A673 (cell line): ENCODE data around the gene APBB3. TPM values are rescaled to one million over a fixed set of nuclear protein-coding genes. Genes with fewer than 3 reads are reported as not detected.

Source experiments
- Bru-seq: library from RNA; stranded (reverse); fragments of 400-500 nt; gene quantifications from one replicate; lab custom pipeline; 2021; lab: Mats Ljungman, UMichigan
- BruChase-seq, 2 experiments: library from RNA; stranded (reverse); fragments of 400-500 nt; gene quantifications; one replicate each; lab custom pipeline; 2021; lab: Mats Ljungman, UMichigan
- BruUV-seq: library from RNA; stranded (reverse); fragments of 400-500 nt; replicated peaks from 2 replicates; lab custom pipeline; 2021; lab: Mats Ljungman, UMichigan
- CTCF ChIA-PET: fragments of 300-600 bp; sonication (Branson Sonifier 250); formaldehyde crosslinking; loops from one replicate; lab custom pipeline; 2022; ENCODE audit warnings: antibody characterized with exemption; lab: Charles Lee
- POLR2A ChIA-PET: fragments of 300-600 bp; sonication (Branson Sonifier 250); formaldehyde crosslinking; loops from one replicate; lab custom pipeline; 2022; ENCODE audit warnings: antibody characterized with exemption; ENCODE audit not compliant: low non-redundant PET; lab: Charles Lee
- DNase-seq: peaks from one replicate; pipeline ENCODE4 v3.0.0-alpha.2; 2015; ENCODE audit warnings: low spot score
- H3K27ac ChIP-seq: fragments of 200-600 bp; sonication (generic); 2 replicates; pipeline ENCODE4 v1.5.1; 2016; ENCODE audit warnings: mixed run types, low read depth, mild to moderate bottlenecking, mixed read lengths, antibody characterized with exemption, low read length; ENCODE audit not compliant: poor library complexity, severe bottlenecking
- H3K27me3 ChIP-seq: fragments of 200-600 bp; sonication (generic); replicated peaks from 2 replicates; pipeline ENCODE4 v1.6.1; 2017; ENCODE audit warnings: mixed run types, low read depth, mild to moderate bottlenecking, mixed read lengths, antibody characterized with exemption, low read length; ENCODE audit not compliant: insufficient read depth, poor library complexity
- H3K36me3 ChIP-seq: fragments of 200-600 bp; sonication (generic); 2 replicates; pipeline ENCODE4 v1.6.1; 2016; ENCODE audit warnings: mixed run types, mild to moderate bottlenecking, mixed read lengths, antibody characterized with exemption, low read length; ENCODE audit not compliant: insufficient read depth, poor library complexity, severe bottlenecking
- H3K4me1 ChIP-seq: fragments of 200-600 bp; sonication (generic); 2 replicates; pipeline ENCODE4 v1.6.1; 2017; ENCODE audit warnings: mixed run types, mild to moderate bottlenecking, mixed read lengths, antibody characterized with exemption, low read length; ENCODE audit not compliant: insufficient read depth, poor library complexity, severe bottlenecking
- H3K4me3 ChIP-seq: fragments of 200-600 bp; sonication (generic); 2 replicates; pipeline ENCODE4 v1.5.1; 2016; ENCODE audit warnings: low read depth, mixed run types, mild to moderate bottlenecking, mixed read lengths, low read length; ENCODE audit not compliant: poor library complexity, severe bottlenecking
- H3K9me3 ChIP-seq: fragments of 200-600 bp; sonication (generic); 2 replicates; pipeline ENCODE4 v1.6.1; 2016; ENCODE audit warnings: mixed run types, low read depth, mild to moderate bottlenecking, mixed read lengths, antibody characterized with exemption, low read length; ENCODE audit not compliant: poor library complexity, severe bottlenecking
- EZH2 ChIP-seq: fragments of 200-600 bp; sonication (generic); IDR thresholded peaks from 2 replicates; pipeline ENCODE4 v1.6.1; 2017; ENCODE audit warnings: borderline replicate concordance, low read depth, mild to moderate bottlenecking, mixed read lengths, antibody characterized with exemption, low read length; ENCODE audit not compliant: poor library complexity, severe bottlenecking
- intact Hi-C: fragments of 100-400 bp; cut with micrococcal nuclease; formaldehyde crosslinking; loops from one replicate; pipeline ENCODE4 v1.10.0; 2022; ENCODE audit not compliant: unreplicated experiment
- long read RNA-seq: library from polyadenylated mRNA; stranded (forward); transcript quantifications from one replicate; pipeline ENCODE4 v2.0.0, GENCODE V29; 2022
- total RNA-seq: library from RNA; stranded (reverse); gene quantifications from 2 replicates; pipeline ENCODE4 v1.2.3, GENCODE V29; 2021
- TF ChIP-seq, protein P1 (sequence below): fragments of 300-800, 200-600 bp; sonication (generic); conservative IDR thresholded peaks from 2 replicates; pipeline ENCODE4 v1.5.1; 2017; ENCODE audit warnings: low read depth, mild to moderate bottlenecking, antibody characterized with exemption, low read length, moderate library complexity, mixed read lengths

Gene APBB3, protein sequence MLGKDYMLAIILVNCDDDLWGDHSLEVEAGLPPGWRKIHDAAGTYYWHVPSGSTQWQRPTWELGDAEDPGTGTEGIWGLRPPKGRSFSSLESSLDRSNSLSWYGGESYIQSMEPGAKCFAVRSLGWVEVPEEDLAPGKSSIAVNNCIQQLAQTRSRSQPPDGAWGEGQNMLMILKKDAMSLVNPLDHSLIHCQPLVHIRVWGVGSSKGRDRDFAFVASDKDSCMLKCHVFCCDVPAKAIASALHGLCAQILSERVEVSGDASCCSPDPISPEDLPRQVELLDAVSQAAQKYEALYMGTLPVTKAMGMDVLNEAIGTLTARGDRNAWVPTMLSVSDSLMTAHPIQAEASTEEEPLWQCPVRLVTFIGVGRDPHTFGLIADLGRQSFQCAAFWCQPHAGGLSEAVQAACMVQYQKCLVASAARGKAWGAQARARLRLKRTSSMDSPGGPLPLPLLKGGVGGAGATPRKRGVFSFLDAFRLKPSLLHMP
- total RNA-seq = 27.8 and 30.2 TPM in 2 replicates
- percentile 68 among the genes with signal in this experiment for Bru-seq, nascent RNA
- percentile 77 among the genes with signal in this experiment for BruChase-seq, experiment 1, labeled RNA remaining after a 2-hour chase
- BruChase-seq, experiment 2, labeled RNA remaining after a 6-hour chase = percentile 70 among the genes with signal in this experiment
- long read RNA-seq, partial matches to known transcripts = 5 of 35 reads
- long read RNA-seq, other reads (novel, unspliced or antisense) = 25 of 35 reads

DNA sequence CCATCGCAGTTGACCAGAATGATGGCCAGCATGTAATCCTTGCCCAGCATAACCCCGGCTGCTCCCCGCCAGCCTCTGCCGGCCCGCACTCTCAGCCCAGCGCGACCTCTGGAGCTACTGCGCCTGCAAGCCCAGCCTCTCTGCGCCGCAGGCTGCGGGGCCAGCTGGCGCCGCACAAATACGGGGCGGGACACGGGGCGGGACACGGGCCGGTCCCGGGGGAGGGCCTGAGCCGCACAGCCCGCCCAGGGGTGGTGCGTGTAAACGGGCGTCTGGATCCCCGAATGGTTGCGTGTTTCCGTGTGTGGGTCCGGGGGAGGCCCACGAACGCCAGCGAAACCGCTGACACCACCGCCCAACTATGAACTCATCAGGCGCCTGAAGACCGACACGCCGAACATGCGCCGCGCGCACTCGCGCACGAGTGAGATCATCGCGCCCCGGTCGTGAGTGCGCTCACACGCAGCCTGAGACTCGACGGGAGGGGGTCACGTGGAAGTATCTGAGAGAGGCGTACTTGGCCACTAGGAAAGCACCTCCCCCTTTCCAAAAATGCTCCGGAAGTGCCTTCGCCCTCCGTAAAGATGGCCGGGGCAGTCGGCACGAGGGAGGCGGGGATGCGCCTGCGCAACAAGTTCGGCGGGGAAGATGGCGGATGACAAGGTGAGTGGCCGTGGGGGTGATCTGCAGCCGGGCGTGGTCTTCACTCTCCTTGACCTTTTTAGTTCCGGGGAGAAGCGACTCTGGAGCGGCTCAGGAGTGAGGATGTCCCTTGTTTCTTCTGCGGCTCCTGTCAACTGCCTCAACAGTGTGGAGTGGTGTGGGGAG lies at the start of gene APBB3, which contains the start of gene SLC35A4:
Gene APBB3 (minus strand): TSS at position 403 of the 828 bp plus-strand sequence. CDS start 353 bp downstream, at position 50.
Gene SLC35A4 (plus strand): TSS at position 633 of the 828 bp plus-strand sequence. CDS start 2,342 bp downstream, outside the sequence.
- POLR2A ChIA-PET = interaction anchor here (0.6 kb wide), 2 partner anchors 160 to 561 kb away, joined by 4 to 15 read pairs; no protein-coding TSS in a partner anchor
- H3K27ac ChIP-seq = peak within 1 kb of the TSS; percentile 92

DNA sequence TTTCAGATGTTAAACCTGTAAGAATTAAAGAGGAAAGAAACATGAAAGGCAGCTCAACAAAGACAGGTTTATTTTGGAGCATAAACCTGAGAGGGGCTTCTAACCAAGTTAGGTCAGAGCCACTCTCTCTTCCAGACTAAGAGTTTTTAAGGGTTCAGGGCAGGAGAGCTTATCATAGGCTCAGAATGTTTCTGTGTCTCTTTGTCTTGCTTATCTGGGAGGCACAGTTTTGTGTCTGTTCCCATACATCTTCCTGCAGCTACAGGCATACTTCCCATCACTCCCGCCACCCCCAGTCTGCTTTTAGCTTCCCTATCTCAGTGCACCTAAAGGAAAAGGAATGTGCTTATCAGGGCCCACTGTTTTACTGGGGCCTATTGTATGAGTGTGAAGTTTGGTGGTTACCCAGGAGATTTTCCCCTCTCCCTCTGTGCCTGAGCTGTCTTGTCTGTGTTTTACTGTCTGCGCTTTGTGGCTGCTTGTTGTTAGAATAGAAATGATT lies 46.7 kb upstream of the APBB3 start:
- H3K4me1 ChIP-seq = no peaks in the 10 kb centered on the region
- no peak overlapping the region for H3K27ac ChIP-seq
- H3K27me3 ChIP-seq = no peaks in the 10 kb centered on the region
- H3K9me3 ChIP-seq = no peaks in the 10 kb centered on the region
- no peaks in the 10 kb centered on the region for H3K36me3 ChIP-seq
- intact Hi-C loops = no loop called here
- POLR2A ChIA-PET = no interaction called here
- CTCF ChIA-PET = interaction anchor here (0.6 kb wide), 1 partner anchor 27 kb away, joined by 4 read pairs; no protein-coding TSS in a partner anchor
- TF ChIP-seq, protein P1, sequence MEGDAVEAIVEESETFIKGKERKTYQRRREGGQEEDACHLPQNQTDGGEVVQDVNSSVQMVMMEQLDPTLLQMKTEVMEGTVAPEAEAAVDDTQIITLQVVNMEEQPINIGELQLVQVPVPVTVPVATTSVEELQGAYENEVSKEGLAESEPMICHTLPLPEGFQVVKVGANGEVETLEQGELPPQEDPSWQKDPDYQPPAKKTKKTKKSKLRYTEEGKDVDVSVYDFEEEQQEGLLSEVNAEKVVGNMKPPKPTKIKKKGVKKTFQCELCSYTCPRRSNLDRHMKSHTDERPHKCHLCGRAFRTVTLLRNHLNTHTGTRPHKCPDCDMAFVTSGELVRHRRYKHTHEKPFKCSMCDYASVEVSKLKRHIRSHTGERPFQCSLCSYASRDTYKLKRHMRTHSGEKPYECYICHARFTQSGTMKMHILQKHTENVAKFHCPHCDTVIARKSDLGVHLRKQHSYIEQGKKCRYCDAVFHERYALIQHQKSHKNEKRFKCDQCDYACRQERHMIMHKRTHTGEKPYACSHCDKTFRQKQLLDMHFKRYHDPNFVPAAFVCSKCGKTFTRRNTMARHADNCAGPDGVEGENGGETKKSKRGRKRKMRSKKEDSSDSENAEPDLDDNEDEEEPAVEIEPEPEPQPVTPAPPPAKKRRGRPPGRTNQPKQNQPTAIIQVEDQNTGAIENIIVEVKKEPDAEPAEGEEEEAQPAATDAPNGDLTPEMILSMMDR = no peak
- H3K4me3 ChIP-seq = no peak overlapping the region
- BruUV-seq = no TSS peak
- no peak for DNase-seq

More for the DNA sequence above, at the start of gene APBB3, which contains the start of gene SLC35A4:
- peaks cover 15% of the 10 kb centered on the region for H3K4me1 ChIP-seq
- TF ChIP-seq, protein P1 = no peak
- TF ChIP-seq EZH2 = no peak
- CTCF ChIA-PET = no interaction called here
- no TSS peak for BruUV-seq
- peak; percentile 99 for DNase-seq
- no peaks in the 10 kb centered on the region for H3K9me3 ChIP-seq
- H3K36me3 ChIP-seq = peaks cover 21% of the 10 kb centered on the region
- intact Hi-C loops = loop anchor here (5.0 kb wide), 1 partner anchor 73 kb away; the partner anchor contains the start of gene TMCO6
- no peaks in the 10 kb centered on the region for H3K27me3 ChIP-seq
- H3K4me3 ChIP-seq = peak within 1 kb of the TSS; percentile 66

DNA sequence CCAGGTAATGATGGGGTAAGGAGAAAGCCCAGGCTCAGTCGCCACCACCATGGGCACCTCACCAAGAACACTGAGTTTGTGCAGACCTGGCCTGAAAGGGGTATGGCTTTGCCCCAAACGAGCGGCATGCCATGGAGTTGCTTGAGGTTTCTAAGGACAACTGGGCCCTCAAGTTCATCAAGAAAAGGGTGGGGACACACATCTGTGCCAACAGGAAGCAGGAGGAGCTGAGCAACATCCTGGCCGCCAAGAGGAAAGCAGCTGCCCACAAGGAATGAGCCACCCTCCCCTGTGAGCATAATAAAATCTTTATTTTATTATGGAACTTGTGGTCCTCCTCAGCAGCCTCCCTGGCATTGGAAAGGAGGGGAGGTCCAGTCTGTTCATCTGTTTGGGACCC lies 44.7 kb upstream of the APBB3 start:
- Histone ChIP-seq H3K4me3 (no peak overlapping the region), H3K4me1 (no peaks in the 10 kb centered on the region), H3K36me3 (no peaks in the 10 kb centered on the region), H3K9me3 (no peaks in the 10 kb centered on the region), H3K27me3 (no peaks in the 10 kb centered on the region), H3K27ac (no peak overlapping the region)
- BruUV-seq = no TSS peak
- POLR2A ChIA-PET = no interaction called here
- no peak for DNase-seq
- TF ChIP-seq, protein P1 = no peak
- no peak for TF ChIP-seq EZH2
- intact Hi-C loops = no loop called here
- CTCF ChIA-PET = no interaction called here
